ENCODE data around the gene ABCB6. TPM values are rescaled to one million over a fixed set of nuclear protein-coding genes. Genes with fewer than 3 reads are reported as not detected.
A peak's percentile ranks its signal among the peaks of the same experiment; 100 is the strongest.

Gene ABCB6
- total RNA-seq, 1 donor from 2014 or later: 46.1 TPM

GRCh38 chr2:219251656-219252055 lies 32.9 kb upstream of the ABCB6 start:
- no peak for DNase-seq (ENCODE audit: low read depth)
- peaks cover 23% of the 10 kb centered on the region for H3K36me3 ChIP-seq (ENCODE audit: control insufficient read depth, insufficient read depth, low read length)
- peak overlapping the region; percentile 93 for H3K4me3 ChIP-seq (ENCODE audit: low read depth, low read length)
- H3K27me3 ChIP-seq (ENCODE audit: control insufficient read depth, insufficient read depth, low read length): no peaks in the 10 kb centered on the region
- no peak for FAIRE-seq
- TF ChIP-seq, protein P1, sequence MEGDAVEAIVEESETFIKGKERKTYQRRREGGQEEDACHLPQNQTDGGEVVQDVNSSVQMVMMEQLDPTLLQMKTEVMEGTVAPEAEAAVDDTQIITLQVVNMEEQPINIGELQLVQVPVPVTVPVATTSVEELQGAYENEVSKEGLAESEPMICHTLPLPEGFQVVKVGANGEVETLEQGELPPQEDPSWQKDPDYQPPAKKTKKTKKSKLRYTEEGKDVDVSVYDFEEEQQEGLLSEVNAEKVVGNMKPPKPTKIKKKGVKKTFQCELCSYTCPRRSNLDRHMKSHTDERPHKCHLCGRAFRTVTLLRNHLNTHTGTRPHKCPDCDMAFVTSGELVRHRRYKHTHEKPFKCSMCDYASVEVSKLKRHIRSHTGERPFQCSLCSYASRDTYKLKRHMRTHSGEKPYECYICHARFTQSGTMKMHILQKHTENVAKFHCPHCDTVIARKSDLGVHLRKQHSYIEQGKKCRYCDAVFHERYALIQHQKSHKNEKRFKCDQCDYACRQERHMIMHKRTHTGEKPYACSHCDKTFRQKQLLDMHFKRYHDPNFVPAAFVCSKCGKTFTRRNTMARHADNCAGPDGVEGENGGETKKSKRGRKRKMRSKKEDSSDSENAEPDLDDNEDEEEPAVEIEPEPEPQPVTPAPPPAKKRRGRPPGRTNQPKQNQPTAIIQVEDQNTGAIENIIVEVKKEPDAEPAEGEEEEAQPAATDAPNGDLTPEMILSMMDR (IDR thresholded peaks at IDR 0.05; ENCODE audit: insufficient read depth, low read length, severe bottlenecking): no peak

DNA sequence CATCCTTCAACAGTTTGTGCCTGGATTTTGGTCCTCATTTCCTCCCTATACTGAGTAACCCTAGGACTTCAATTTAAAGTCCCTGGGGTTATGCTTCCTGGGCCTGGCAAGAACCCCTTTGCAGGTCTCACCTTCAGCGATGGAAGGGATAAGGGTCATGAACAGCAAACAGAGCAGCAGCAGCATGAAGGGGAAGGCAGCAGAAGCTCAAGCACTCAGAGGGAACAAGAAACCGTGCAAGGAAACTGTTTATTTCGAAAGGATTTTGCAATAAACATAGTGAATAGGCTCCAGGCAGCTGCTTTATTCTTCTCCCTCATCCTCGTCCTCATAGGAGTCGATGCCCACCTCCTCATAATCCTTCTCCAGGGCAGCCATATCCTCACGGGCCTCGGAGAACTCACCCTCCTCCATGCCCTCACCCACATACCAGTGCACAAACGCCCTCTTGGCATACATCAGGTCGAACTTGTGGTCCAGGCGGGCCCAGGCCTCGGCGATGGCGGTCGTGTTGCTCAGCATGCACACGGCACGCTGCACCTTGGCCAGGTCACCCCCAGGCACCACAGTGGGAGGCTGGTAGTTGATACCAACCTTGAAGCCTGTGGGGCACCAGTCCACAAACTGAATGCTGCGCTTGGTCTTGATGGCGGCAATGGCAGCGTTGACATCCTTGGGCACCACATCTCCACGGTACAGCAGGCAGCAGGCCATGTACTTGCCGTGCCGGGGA lies 31.5 kb upstream of the ABCB6 start:
- FAIRE-seq (no peak), DNase-seq (ENCODE audit: low read depth) (no peak)
- no peaks in the 10 kb centered on the region for H3K27me3 ChIP-seq (ENCODE audit: control insufficient read depth, insufficient read depth, low read length)
- peaks cover 23% of the 10 kb centered on the region for H3K36me3 ChIP-seq (ENCODE audit: control insufficient read depth, insufficient read depth, low read length)
- peak overlapping the region; percentile 12 for H3K4me3 ChIP-seq (ENCODE audit: low read depth, low read length)
- TF ChIP-seq, protein P1 (IDR thresholded peaks at IDR 0.05; ENCODE audit: insufficient read depth, low read length, severe bottlenecking): no peak

GRCh38 chr2:219249203-219249980 lies 30.6 kb upstream of the ABCB6 start:
- Histone ChIP-seq H3K4me3 (ENCODE audit: low read depth, low read length) (no peak overlapping the region), H3K36me3 (ENCODE audit: control insufficient read depth, insufficient read depth, low read length) (peaks cover 23% of the 10 kb centered on the region), H3K27me3 (ENCODE audit: control insufficient read depth, insufficient read depth, low read length) (no peaks in the 10 kb centered on the region)
- DNase-seq (ENCODE audit: low read depth) (peak; percentile 98), FAIRE-seq (peak; percentile 90)
- TF ChIP-seq, protein P1 (IDR thresholded peaks at IDR 0.05; ENCODE audit: insufficient read depth, low read length, severe bottlenecking): peak; percentile 1

GRCh38 chr2:219248845-219249202 lies 30.1 kb upstream of the ABCB6 start:
- DNase-seq (ENCODE audit: low read depth) (no peak), FAIRE-seq (no peak)
- TF ChIP-seq, protein P1 (IDR thresholded peaks at IDR 0.05; ENCODE audit: insufficient read depth, low read length, severe bottlenecking): no peak
- H3K36me3 ChIP-seq (ENCODE audit: control insufficient read depth, insufficient read depth, low read length): peaks cover 23% of the 10 kb centered on the region
- no peaks in the 10 kb centered on the region for H3K27me3 ChIP-seq (ENCODE audit: control insufficient read depth, insufficient read depth, low read length)
- no peak overlapping the region for H3K4me3 ChIP-seq (ENCODE audit: low read depth, low read length)

DNA sequence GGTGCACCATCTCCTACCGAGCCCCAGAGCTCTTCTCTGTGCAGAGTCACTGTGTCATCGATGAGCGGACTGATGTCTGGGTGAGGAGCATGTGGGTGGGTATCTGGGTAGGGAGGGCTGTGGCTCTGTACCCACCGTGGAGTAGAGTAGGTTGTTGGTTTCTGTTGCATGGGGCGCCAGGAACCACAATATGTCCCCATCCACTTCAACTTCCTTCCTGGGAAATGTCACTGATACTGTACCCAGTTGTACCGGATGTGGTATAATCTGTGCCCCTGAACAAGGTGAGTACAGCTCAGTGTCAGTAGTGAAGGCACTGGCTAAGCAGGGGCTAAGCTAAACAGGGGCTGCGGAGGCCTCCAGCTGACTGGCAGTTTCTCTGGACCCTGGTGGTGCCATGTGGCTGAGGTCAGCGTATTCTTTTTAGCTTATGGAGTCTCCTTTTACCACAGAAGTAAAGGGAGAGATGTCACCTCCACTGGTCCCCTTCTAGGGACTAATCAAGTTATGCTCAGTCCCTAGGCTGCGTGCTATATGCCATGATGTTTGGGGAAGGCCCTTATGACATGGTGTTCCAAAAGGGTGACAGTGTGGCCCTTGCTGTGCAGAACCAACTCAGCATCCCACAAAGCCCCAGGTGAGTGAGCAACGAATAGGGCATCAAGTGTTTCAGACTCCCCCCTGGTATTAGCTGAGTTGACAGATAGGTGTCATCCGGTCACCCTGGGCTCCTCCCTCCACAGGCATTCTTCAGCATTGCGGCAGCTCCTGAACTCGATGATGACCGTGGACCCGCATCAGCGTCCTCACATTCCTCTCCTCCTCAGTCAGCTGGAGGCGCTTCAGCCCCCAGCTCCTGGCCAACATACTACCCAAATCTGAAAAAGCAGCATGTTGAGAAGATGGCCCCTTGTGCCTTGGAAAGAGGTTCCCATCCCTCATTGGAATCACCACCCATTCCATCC lies 29.2 kb upstream of the ABCB6 start:
- TF ChIP-seq, protein P1 (IDR thresholded peaks at IDR 0.05; ENCODE audit: insufficient read depth, low read length, severe bottlenecking): no peak
- no peak for DNase-seq (ENCODE audit: low read depth)
- no peak overlapping the region for H3K4me3 ChIP-seq (ENCODE audit: low read depth, low read length)

More for the DNA sequence above, 29.2 kb upstream of the ABCB6 start:
- no peak for FAIRE-seq
- Histone ChIP-seq H3K36me3 (ENCODE audit: control insufficient read depth, insufficient read depth, low read length) (peaks cover 23% of the 10 kb centered on the region), H3K27me3 (ENCODE audit: control insufficient read depth, insufficient read depth, low read length) (no peaks in the 10 kb centered on the region)

All from bronchial epithelial cell (primary cell).